NCI-H748 (cell line): ENCODE results near the gene USP51.
A peak's percentile ranks its signal among the peaks of the same experiment; 100 is the strongest.
"Not testable (repeated sequence)": the region's sequence is repeated elsewhere in the genome, so short reads cannot be mapped to it uniquely, and the experiment has no call there.

Source experiments
- DNase-seq: peaks from one replicate; lab custom pipeline; 2025; ENCODE audit not compliant: unreplicated experiment; lab: John Stamatoyannopoulos, UW

USP51 gene

GRCh38 chrX:55489314-55490009 lies at the start of gene USP51:
TSS of gene USP51 (minus strand) at chrX:55489848. CDS start at chrX:55488939, 909 bp downstream.
- DNase-seq, result peak; percentile 56

- no peak for DNase-seq
These were observed 34.8 kb upstream of the USP51 start for GRCh38 chrX:55524487-55524886.

DNA sequence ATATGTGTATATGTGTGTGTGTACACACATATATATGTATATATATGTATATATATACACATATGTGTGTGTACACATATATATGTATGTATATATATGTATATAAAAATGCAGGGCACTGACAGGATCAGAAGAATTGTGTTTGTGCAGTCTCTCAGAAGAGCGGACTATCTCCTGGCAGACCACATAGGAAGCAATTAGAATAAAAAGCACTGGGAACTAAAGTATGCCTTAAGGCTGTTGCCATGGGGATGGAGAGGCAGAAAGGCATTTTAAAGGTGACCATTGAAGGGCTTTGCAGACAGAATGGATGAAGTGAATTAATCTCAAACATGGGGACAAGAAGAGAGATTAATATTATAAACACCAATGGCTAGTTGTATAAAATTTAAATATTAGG lies 33.7 kb upstream of the USP51 start:
- peak; percentile 42 for DNase-seq

DNA sequence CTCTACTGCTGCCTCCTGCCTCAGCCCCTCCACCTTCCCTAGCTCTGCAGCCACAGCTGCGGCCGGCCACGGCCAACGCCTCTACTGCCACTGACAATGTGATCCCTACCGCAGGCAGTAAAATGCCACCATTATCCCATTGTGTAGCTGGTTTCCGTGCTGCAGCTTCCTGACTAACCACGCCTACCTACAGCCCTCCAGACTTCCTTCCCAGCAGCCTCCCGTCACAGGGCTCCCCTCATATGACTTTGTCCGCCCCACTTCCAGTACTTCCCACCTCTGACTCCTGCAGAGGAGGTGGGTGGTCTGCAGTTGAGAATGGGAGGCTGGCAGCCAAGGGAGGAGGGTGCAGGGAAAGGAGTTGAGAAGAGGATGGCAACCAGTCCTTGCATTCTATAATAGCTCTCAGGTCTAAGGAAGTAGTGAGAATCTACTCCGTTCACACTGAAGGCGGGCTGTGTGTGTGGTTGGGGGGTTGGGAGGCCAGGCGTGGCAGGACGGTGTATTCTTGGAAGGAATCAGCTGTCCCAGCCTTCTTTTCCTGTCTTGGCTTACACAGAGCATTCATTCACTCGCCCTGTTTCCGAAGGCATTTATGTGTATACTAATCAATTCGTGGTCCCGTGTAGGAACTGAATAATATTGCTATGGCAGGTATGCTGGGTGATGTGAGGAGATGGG lies 33.1 kb upstream of the USP51 start:
- peak; percentile 67 for DNase-seq

- no peak for DNase-seq
These were observed 32.0 kb upstream of the USP51 start for GRCh38 chrX:55521687-55522086.

- DNase-seq, result not testable (repeated sequence)
These were observed 27.3 kb upstream of the USP51 start for GRCh38 chrX:55516794-55517481.

DNA sequence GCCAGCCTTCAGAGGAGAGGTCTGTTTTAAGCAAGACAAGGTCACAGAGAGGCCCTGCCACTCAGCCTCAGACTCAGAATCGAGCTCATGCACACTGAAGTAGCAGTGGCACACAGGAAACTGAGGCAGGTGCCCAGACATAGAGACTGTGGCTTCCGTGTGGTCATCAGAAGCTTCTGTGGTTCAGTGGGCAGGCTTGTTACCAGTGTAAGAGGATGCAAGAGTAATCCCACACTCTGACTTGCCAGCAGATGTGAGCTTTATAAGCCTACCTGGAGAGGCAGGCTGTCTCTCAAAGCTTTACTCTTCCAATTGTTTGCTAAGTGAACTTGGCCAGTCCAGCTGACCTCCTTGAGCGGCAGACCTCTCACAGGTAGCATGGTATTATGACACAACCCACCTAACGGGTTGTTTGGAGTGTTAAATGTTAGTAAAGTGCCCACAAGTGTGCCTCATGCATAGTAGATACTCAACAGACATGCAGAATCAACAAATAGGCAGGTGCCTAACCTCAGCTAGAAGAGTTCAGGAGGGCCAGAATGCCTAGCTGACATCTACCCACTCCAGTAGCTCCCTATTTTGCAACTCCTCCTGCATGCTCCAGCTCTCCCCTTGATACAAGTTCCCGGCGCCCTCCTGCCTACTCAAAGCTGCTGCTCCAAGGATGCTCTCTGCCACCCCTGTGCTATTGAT lies 23.5 kb upstream of the USP51 start:
- DNase-seq, result not testable (repeated sequence)

DNA sequence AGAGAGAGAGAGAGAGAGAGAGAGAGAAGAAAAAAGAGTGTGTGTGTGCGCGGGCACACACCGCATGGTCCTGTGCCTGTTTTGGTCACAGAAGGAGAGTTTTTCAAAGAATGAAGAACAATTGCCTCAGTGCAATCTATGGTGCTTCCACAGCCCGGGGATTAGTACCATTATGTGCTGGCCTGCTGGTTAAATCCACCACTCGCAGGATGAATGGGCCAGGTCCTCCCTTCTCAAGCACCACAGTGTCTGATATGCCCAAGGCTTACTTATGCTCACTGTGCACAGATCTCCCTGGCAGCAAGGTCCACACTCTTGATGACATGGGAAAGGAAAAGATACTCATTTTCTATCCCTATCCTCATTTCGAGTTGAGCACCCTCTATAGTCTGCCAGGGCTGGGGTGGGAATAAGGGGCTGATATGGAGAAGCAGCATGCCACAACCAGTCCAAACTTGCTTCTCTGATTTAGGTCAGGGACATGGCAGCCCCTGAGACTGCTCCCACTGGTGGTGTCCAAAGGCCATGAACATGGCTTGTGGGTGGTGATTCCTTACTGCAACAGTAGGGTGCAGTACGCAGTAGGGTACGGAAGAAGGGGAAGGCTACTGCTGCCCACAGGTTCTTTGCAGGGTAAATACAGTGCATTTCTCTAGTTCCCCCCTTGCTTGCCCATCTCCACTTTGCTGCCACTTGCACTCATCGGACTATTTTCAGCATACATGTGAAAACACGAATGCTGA lies 18.9 kb upstream of the USP51 start:
- not testable (repeated sequence) for DNase-seq

GRCh38 chrX:55507699-55508098 lies 18.1 kb upstream of the USP51 start:
- not testable (repeated sequence) for DNase-seq

- DNase-seq, result not testable (repeated sequence)
These were observed 17.4 kb upstream of the USP51 start for GRCh38 chrX:55507010-55507409.

DNA sequence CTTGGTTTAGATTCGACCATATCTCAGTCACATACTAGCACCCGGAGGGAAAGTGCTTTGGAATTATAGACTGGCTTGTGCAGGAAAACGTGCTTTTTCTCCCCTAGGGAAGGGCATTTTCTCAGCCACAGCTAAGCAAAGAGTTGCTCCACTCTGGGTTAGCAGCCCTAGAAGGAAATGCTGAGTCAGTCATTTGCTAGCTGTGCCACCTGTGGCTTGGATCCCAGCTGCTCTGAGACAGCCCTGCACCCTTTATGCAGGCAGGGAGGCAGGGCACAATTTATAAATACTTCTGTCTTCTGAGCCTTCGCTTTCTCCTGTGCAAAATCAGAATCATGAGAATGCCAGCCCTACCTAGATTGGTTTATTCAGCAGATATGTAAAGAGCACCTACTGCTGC lies 1.3 kb upstream of the USP51 start:
- DNase-seq, result no peak

GRCh38 chrX:55490121-55490520 lies 473 bp upstream of the USP51 start:
- DNase-seq, result no peak

GRCh38 chrX:55488593-55489313 lies 895 bp downstream of the USP51 start:
- DNase-seq, result peak; percentile 73

GRCh38 chrX:55488006-55488592 lies 1.5 kb downstream of the USP51 start:
- no peak for DNase-seq

DNA sequence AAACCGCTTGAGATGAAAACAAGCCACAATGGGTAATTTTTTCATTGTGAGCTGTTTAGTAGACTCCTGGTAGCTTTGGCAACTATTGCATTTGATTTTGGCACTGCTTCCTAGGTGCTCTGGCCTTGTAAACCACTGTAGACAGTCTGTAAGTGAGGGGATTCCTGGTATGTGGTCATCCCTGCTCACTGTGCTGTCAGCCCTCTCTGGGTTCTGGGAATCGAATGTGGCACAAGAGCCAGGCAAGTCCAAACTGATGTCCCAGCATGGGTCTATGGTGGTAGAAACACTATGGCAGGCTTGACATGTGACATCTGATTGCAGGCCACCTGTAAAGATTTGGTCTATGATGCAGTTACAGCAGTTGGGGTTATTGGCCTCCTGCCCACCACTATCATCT lies 2.5 kb downstream of the USP51 start:
- no peak for DNase-seq

GRCh38 chrX:55486736-55487135 lies 2.9 kb downstream of the USP51 start:
- DNase-seq, result peak; percentile 17

DNA sequence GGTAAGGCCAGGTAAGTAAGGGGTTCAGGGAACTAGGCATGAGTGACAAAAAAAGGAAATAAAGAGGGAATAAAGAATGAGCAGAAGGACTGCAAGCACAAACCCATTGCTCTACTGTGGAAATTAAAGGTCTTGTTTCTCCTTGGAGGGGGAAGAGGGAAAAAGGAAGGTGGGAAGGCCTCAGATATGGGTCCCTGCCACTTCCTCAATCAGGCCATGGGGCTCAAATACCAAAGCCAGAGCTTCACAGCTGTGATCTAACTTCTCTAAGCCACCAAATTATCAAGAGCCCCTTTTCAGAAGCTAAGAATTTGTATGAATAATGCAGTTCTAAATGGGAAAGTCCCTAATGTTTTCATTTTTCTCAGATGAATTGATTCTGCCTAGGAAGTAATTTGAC lies 4.7 kb downstream of the USP51 start:
- DNase-seq, result no peak

DNA sequence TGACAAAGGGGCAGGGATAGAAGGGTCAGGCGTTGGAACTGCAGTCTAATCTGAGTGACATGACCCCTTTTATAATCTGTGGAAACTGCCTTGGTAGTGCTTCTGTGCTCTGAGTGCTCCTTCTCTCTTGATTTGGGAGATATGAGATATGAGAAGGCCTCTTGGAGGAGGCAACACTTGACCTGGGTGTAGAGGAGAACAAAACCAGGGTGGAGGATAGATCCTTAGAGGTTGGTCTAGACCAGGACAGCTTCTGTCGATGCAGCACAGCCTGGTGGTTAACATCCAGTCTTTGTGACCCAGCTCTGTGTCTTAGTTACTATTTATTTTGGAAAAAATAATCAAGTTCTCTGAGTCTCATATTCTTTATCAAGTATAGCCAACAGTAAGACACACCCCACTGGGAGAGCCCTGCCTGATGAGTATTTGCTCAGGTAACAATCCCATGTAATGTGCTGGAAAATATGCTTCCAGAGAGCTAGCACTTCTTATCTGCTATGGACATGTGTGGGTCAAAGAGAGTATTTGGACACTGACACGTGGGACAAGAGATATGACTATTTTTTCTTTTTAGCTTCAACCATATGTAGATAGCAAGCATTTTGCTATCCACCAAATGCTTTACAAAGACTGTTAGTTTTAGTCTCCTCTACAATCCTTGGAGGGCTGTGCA lies 9.1 kb downstream of the USP51 start:
- DNase-seq, result no peak

DNA sequence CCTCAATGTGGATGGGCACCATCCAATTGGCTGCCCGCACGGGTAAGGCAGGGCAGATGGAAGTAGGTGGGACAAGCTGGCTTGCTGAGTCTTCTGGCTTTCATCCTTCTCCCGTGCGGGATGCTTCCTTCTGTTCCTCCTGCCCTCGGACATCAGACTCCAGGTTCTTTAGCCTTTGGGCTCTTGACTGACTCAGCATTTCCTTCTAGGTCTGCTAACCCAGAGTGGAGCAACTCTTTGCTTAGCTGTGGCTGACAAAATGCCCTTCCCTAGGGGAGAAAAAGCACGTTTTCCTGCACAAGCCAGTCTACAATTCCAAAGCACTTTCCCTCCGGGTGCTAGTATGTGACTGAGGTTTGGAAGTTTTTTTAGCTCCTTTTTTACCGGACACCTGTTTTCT lies 9.7 kb downstream of the USP51 start:
- DNase-seq, result not testable (repeated sequence)
